OCI-LY1 (cell line): ENCODE data around the gene EFR3B.

ENCODE experiments used
- EZH2 ChIP-seq: fragments of 200-600 bp; sonication (generic), shearing (Covaris generic); IDR thresholded peaks from 2 replicates; pipeline ENCODE4 v1.8.0; 2017; ENCODE audit warnings: borderline replicate concordance, mixed run types, mild to moderate bottlenecking, antibody characterized with exemption, low read length, moderate library complexity, mixed read lengths
- TF ChIP-seq, protein P1 (sequence below): fragments of 200-600 bp; sonication (generic), shearing (Covaris generic); IDR thresholded peaks from 2 replicates; pipeline ENCODE4 v1.5.1; 2017; ENCODE audit warnings: mild to moderate bottlenecking, antibody characterized with exemption, low read length, moderate library complexity, mixed read lengths

GRCh38 chr2:25105336-25106085 is 63.6 kb downstream of the EFR3B start:
- TF ChIP-seq, protein P1, sequence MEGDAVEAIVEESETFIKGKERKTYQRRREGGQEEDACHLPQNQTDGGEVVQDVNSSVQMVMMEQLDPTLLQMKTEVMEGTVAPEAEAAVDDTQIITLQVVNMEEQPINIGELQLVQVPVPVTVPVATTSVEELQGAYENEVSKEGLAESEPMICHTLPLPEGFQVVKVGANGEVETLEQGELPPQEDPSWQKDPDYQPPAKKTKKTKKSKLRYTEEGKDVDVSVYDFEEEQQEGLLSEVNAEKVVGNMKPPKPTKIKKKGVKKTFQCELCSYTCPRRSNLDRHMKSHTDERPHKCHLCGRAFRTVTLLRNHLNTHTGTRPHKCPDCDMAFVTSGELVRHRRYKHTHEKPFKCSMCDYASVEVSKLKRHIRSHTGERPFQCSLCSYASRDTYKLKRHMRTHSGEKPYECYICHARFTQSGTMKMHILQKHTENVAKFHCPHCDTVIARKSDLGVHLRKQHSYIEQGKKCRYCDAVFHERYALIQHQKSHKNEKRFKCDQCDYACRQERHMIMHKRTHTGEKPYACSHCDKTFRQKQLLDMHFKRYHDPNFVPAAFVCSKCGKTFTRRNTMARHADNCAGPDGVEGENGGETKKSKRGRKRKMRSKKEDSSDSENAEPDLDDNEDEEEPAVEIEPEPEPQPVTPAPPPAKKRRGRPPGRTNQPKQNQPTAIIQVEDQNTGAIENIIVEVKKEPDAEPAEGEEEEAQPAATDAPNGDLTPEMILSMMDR = no peak
- no peak for TF ChIP-seq EZH2
